ENCODE measurements around the gene GAK. TPM values are rescaled to one million over a fixed set of nuclear protein-coding genes. Genes with fewer than 3 reads are reported as not detected.

The GAK gene
- total and polyA plus RNA-seq, 4 donors, result 27.4 to 69.7 (median 47.0) TPM

- WGBS, result 96% methylated on average over 6 of the region's 6 CpGs
- no peaks in the 10 kb centered on the region for H3K27me3 ChIP-seq (ENCODE audit: control insufficient read depth in 4 of 4, insufficient read depth in 4 of 4, low read length in 3 of 4)
Measured at GRCh38 chr4:829291-829690, 102.8 kb downstream of the GAK start.

GRCh38 chr4:828641-829271, 103.4 kb downstream of the GAK start:
- no peaks in the 10 kb centered on the region for H3K36me3 ChIP-seq (ENCODE audit: control insufficient read depth in 4 of 4, insufficient read depth in 3 of 4, low read depth in 1 of 4, low read length in 3 of 4)
- TF ChIP-seq RAD21 (IDR thresholded peaks at IDR 0.05) (no peak), MAX (IDR thresholded peaks at IDR 0.05) (no peak), FOXA1 (IDR thresholded peaks at IDR 0.05) (no peak), YY1 (IDR thresholded peaks at IDR 0.05) (no peak), NR2F2 (IDR thresholded peaks at IDR 0.05) (no peak), SP1 (IDR thresholded peaks at IDR 0.05) (no peak), ZBTB33 (IDR thresholded peaks at IDR 0.05) (no peak), ATF3 (IDR thresholded peaks at IDR 0.05) (no peak), REST (IDR thresholded peaks at IDR 0.05) (no peak), EGR1 (IDR thresholded peaks at IDR 0.05; ENCODE audit: low read depth in 2 of 2) (no peak)
- H3K27me3 ChIP-seq (ENCODE audit: control insufficient read depth in 4 of 4, insufficient read depth in 4 of 4, low read length in 3 of 4), result no peaks in the 10 kb centered on the region
- peaks cover 0 to 5% (median 0%) of the 10 kb centered on the region in 4 donors for H3K9me3 ChIP-seq (ENCODE audit: control insufficient read depth in 4 of 4, low read length in 3 of 4)
- no peak overlapping the region for H3K27ac ChIP-seq (ENCODE audit: low read depth in 1 of 2, low read length in 2 of 2)
- no peak overlapping the region for H3K4me3 ChIP-seq (ENCODE audit: low read depth in 1 of 3, low read length in 3 of 3)
- H3K4me1 ChIP-seq (ENCODE audit: control insufficient read depth in 4 of 4, insufficient read depth in 4 of 4, low read length in 3 of 4), result peaks cover 2 to 12% (median 10%) of the 10 kb centered on the region in 4 donors
- WGBS, result 43% methylated on average over 16 of the region's 16 CpGs
- no peak overlapping the region for H3K9ac ChIP-seq (ENCODE audit: low read depth in 1 of 2, low read length in 2 of 2)
- DNase-seq (ENCODE audit: low spot score), result no peak

More at GRCh38 chr4:829291-829690, 102.8 kb downstream of the GAK start:
- no peak overlapping the region for H3K4me3 ChIP-seq (ENCODE audit: low read depth in 1 of 3, low read length in 3 of 3)
- peaks cover 0 to 5% (median 0%) of the 10 kb centered on the region in 4 donors for H3K9me3 ChIP-seq (ENCODE audit: control insufficient read depth in 4 of 4, low read length in 3 of 4)
- TF ChIP-seq TAF1 (conservative IDR thresholded peaks at IDR 0.05), result no peak
- H3K36me3 ChIP-seq (ENCODE audit: control insufficient read depth in 4 of 4, insufficient read depth in 3 of 4, low read depth in 1 of 4, low read length in 3 of 4), result no peaks in the 10 kb centered on the region
- peaks cover 2 to 12% (median 10%) of the 10 kb centered on the region in 4 donors for H3K4me1 ChIP-seq (ENCODE audit: control insufficient read depth in 4 of 4, insufficient read depth in 4 of 4, low read length in 3 of 4)
- no peak overlapping the region for H3K27ac ChIP-seq (ENCODE audit: low read depth in 1 of 2, low read length in 2 of 2)
- DNase-seq (ENCODE audit: low spot score), result no peak
- no peak overlapping the region for H3K9ac ChIP-seq (ENCODE audit: low read depth in 1 of 2, low read length in 2 of 2)
